Thoracic aorta (tissue), 2 donors: ENCODE results near the gene TMEM121. TPM values are rescaled to one million over a fixed set of nuclear protein-coding genes. Genes with fewer than 3 reads are reported as not detected.

Experiments
- ATAC-seq: fragments of 150-250 bp; one replicate; pipeline ENCODE4 v1.8.0; 2017; ENCODE audit warnings: low read depth; ENCODE audit not compliant: insufficient number of reproducible peaks, low FRiP score
- DNase-seq: peaks from one replicate; pipeline ENCODE4 v3.0.0-alpha.2; 2020; ENCODE audit warnings: low spot score
- H3K27ac ChIP-seq, 2 donors: fragments of 200-600 bp; sonication (generic); 1 replicate in 1 of 2; 2 replicates in 1 of 2; pipeline ENCODE4 v1.5.1; 2016; ENCODE audit warnings: mild to moderate bottlenecking in 2 of 2, moderate library complexity in 2 of 2
- H3K27me3 ChIP-seq: fragments of 200-600 bp; sonication (generic); replicated peaks from 2 replicates; pipeline ENCODE4 v1.6.0; 2016; ENCODE audit warnings: mild to moderate bottlenecking; ENCODE audit not compliant: insufficient read depth
- H3K36me3 ChIP-seq: fragments of 200-600 bp; sonication (generic); one replicate; pipeline ENCODE4 v1.5.1; 2016
- H3K4me1 ChIP-seq, 2 donors: fragments of 200-600 bp; sonication (generic); 1 replicate in 1 of 2; 2 replicates in 1 of 2; pipeline versions ENCODE4 v1.5.1 to v1.6.0; 2016; ENCODE audit warnings: low read depth in 2 of 2, mild to moderate bottlenecking in 1 of 2; ENCODE audit not compliant: control insufficient read depth in 1 of 2
- H3K4me3 ChIP-seq: fragments of 200-600 bp; sonication (generic); 2 replicates; pipeline ENCODE4 v1.5.1; 2016; ENCODE audit warnings: mild to moderate bottlenecking
- H3K9me3 ChIP-seq: fragments of 200-600 bp; sonication (generic); 2 replicates; pipeline ENCODE4 v1.5.1; 2016
- total RNA-seq, 2 donors: library from RNA; depleted of rRNA; stranded (reverse); fragments of >200 nt; gene quantifications; one replicate each; pipeline versions ENCODE4 v1.1.0 to v1.2.3, GENCODE V29; 2016
- TF ChIP-seq, protein P1 (sequence below): fragments of 200-600 bp; sonication (generic); IDR thresholded peaks from one replicate; pipeline ENCODE4 v1.5.1; 2019; ENCODE audit warnings: antibody characterized with exemption

TMEM121 gene
- total RNA-seq, 2 donors from 2014 or later = 2.6 to 5.5 TPM

DNA sequence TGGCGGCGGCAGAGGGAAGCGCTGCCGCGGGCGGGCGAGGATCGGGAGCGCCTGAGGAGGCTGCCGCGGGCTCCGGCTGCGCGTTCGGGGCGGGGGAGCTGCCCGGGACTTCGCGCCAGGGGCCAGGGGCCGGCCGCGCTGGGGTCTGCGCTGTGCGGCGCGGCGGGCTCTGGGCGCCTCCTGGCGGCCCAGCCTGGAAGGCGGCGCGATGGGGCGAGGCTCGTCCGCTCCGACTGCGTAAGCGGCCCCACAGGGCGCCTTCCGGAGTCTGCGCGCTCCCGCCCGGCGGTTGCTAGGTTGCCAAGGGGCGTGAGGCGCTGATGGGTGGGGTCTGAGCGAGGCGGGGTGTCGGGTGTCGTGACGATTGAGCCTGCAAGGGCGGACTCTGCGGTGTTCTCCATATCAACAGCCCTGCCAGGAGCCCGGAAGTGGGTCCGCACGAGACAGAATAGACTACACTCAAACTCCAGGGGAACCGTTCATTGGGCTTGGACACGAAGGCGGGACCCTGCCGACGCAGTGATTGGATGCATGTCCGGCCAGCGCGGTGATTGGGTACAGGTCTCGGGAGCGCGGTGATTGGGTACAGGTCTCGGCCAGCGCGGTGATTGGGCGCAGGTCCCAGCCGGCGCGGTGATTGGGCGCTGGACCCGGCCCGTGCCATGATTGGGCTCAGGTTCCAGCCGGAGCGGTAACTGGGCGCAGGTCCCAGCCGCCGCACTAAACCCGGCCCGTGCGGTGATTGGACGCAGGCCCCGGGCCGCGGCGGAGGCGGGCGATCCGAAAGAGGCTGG lies 35.6 kb upstream of the TMEM121 start, which contains the start of gene TEDC1:
TEDC1 (plus strand) TSS at position 675 of the 794 bp plus-strand sequence. CDS start 130 bp downstream, outside the sequence.
- no peaks in the 10 kb centered on the region for H3K27me3 ChIP-seq
- H3K9me3 ChIP-seq = no peaks in the 10 kb centered on the region
- ATAC-seq (peak; percentile 88), DNase-seq (peak; percentile 100)
- peak within 1 kb of the TSS; percentile 82 for H3K4me3 ChIP-seq
- H3K4me1 ChIP-seq = peaks cover 19 to 59% of the 10 kb centered on the region in 2 donors
- TF ChIP-seq, protein P1, sequence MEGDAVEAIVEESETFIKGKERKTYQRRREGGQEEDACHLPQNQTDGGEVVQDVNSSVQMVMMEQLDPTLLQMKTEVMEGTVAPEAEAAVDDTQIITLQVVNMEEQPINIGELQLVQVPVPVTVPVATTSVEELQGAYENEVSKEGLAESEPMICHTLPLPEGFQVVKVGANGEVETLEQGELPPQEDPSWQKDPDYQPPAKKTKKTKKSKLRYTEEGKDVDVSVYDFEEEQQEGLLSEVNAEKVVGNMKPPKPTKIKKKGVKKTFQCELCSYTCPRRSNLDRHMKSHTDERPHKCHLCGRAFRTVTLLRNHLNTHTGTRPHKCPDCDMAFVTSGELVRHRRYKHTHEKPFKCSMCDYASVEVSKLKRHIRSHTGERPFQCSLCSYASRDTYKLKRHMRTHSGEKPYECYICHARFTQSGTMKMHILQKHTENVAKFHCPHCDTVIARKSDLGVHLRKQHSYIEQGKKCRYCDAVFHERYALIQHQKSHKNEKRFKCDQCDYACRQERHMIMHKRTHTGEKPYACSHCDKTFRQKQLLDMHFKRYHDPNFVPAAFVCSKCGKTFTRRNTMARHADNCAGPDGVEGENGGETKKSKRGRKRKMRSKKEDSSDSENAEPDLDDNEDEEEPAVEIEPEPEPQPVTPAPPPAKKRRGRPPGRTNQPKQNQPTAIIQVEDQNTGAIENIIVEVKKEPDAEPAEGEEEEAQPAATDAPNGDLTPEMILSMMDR = peak; percentile 64
- H3K27ac ChIP-seq = peak within 1 kb of the TSS; percentile 83 to 100
- no peaks in the 10 kb centered on the region for H3K36me3 ChIP-seq

DNA sequence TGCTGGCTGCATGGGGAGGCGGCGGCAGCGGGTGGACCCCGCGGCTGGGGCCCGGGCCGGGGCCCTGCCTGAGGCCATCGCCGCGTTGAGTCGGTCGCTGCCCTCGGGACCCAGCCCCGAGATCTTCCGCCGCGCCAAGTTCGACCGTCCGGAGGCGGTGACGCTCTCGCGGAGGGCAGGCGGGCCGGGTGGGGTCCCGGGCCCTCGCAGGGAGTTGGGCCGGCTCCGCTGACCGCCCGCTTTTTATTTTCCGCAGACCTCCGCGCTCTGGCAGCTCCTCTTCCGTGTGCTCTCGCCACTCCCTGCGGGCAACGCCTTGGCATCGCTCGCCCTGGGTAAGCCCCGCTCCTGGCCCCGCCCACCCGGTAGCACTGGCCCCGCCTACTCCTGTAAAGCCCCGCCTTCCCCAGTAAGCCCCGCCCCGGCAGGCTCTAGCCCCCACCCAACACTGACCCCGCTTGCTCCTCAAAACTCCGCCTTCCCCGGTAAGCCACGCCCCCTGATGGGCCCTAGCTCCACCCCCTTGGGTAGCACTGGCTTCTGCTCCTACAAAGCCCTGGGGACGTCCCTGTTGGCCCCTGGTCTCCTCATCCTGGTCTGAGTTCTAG lies 34.9 kb upstream of the TMEM121 start:
- no peaks in the 10 kb centered on the region for H3K9me3 ChIP-seq
- ATAC-seq (no peak), DNase-seq (no peak)
- H3K4me3 ChIP-seq = peak overlapping the region; percentile 72
- no peaks in the 10 kb centered on the region for H3K36me3 ChIP-seq
- H3K27ac ChIP-seq = peak overlapping the region in 1 of 2 donors; percentile 59
- H3K27me3 ChIP-seq = no peaks in the 10 kb centered on the region
- TF ChIP-seq, protein P1 = no peak
- peaks cover 12 to 52% of the 10 kb centered on the region in 2 donors for H3K4me1 ChIP-seq

DNA sequence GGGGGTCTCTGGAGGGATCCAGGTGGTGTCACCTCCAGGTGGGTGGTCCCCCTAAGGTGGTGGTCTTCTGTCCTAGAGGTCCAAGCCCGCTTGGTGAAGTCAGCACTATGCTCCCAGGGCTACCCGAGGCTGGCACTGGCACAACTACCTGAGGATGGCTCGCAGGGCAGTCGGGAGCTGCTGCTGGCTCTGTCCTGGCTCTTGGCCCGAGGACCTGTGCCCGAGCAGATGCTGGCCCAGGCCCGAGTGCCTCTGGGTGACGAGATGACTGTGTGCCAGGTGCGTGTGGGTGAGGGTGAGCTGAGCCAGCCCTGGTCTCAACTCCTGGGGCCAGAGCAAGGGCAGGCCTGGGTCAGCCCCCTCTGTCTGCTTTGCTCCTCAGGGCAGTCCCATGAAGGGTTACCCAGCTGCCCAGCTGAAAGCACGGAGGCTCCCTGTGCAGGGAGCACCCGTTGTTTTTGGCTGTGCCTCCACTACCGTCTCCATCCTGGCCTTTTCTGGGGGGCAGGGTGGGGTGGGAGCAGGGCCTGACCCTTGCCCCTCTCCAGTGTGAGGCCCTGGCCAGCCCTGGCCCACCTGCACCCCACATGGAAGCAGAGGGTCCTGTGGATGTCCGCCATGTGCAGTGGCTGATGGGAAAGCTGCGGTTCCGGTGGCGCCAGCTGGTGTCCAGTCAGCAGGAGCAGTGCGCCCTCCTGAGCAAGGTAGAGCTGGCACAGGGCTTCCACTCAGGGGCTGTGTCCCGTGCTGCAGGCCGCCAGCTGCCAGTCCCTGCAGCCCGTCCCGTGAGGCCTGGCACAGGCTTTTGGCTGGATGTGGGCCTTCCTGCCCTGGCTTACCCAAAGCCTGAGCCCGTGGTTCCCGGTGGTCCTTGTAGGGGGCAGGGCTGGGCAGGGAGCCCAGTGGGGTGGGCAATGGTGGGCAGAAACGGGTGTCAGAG lies 34.1 kb upstream of the TMEM121 start:
- Histone ChIP-seq H3K4me3 (no peak overlapping the region), H3K27me3 (no peaks in the 10 kb centered on the region), H3K36me3 (no peaks in the 10 kb centered on the region), H3K9me3 (no peaks in the 10 kb centered on the region), H3K4me1 (peaks cover 8 to 44% of the 10 kb centered on the region in 2 donors), H3K27ac (no peak overlapping the region)
- no peak for ATAC-seq
- no peak for DNase-seq
- TF ChIP-seq, protein P1 = no peak

DNA sequence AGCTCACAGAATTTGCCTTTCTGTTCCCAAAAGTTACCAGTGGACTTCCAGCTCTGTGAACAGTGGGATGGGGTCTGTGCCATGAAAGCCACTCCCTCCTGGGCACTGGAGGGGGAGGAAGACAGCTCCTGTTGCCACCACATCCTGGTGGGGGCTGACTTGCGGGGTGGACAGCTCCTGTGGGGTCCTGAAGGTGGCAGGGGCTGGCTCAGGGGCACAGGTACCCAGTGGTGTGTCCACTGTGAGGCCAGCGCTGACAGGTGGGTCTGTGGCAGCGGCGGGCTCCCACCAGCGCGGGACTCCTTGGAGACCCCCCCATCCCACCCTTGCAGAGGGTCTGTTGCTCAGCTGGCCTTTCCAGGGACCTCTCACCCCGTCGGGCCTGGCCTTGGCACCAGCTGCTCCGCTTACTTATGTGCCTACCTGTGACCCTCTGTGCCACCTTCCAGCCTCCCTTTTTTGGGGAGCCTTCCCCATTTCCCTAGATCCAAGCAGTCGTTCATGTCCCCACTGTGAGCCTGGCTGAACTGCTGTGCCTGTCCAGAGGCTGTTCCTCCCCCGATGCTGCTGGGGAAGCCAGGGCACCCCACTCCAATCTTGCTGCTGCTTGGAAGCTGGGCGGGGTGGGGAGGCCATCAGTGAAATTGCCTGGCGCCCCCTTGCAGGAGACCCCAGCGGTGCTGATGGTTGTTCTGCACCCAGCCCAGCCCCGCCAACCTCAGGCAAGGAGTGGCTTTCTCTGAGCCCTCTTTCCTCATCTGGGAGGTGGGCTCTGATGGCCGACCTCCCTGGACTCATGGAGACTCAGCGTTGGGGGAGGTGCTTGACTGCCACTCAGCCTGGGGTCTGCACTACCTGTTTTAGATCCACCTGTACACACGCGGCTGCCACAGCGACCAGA lies 33.2 kb upstream of the TMEM121 start:
- Histone ChIP-seq H3K9me3 (no peaks in the 10 kb centered on the region), H3K27me3 (no peaks in the 10 kb centered on the region), H3K4me1 (peaks cover 8 to 35% of the 10 kb centered on the region in 2 donors), H3K27ac (no peak overlapping the region), H3K36me3 (no peaks in the 10 kb centered on the region), H3K4me3 (no peak overlapping the region)
- ATAC-seq (no peak), DNase-seq (no peak)
- TF ChIP-seq, protein P1 = no peak
